AG09319 (cell line): Measurements from ENCODE around the gene KRTAP5-5.

Experiments used
- DNase-seq: peaks from one replicate; pipeline ENCODE4 v3.0.0-alpha.2; 2010; ENCODE audit warnings: low read depth; ENCODE audit errors: extremely low read depth
- TF ChIP-seq, protein P1 (sequence below): IDR thresholded peaks from 2 replicates; pipeline ENCODE4 v1.5.1; 2011; ENCODE audit warnings: low read depth, mild to moderate bottlenecking, inconsistent platforms, low read length, moderate library complexity

The KRTAP5-5 gene

GRCh38 chr11:1675536-1676228, 46.1 kb downstream of the KRTAP5-5 start:
- no peak for DNase-seq
- TF ChIP-seq, protein P1, sequence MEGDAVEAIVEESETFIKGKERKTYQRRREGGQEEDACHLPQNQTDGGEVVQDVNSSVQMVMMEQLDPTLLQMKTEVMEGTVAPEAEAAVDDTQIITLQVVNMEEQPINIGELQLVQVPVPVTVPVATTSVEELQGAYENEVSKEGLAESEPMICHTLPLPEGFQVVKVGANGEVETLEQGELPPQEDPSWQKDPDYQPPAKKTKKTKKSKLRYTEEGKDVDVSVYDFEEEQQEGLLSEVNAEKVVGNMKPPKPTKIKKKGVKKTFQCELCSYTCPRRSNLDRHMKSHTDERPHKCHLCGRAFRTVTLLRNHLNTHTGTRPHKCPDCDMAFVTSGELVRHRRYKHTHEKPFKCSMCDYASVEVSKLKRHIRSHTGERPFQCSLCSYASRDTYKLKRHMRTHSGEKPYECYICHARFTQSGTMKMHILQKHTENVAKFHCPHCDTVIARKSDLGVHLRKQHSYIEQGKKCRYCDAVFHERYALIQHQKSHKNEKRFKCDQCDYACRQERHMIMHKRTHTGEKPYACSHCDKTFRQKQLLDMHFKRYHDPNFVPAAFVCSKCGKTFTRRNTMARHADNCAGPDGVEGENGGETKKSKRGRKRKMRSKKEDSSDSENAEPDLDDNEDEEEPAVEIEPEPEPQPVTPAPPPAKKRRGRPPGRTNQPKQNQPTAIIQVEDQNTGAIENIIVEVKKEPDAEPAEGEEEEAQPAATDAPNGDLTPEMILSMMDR, result no peak

GRCh38 chr11:1676229-1676740, 46.7 kb downstream of the KRTAP5-5 start:
- DNase-seq, result no peak

GRCh38 chr11:1679881-1680280, 50.3 kb downstream of the KRTAP5-5 start:
- no peak for DNase-seq
- TF ChIP-seq, protein P1, result no peak

More at GRCh38 chr11:1676229-1676740, 46.7 kb downstream of the KRTAP5-5 start:
- TF ChIP-seq, protein P1, result no peak
